ENCODE measurements around the gene TMEM89.

DNA sequence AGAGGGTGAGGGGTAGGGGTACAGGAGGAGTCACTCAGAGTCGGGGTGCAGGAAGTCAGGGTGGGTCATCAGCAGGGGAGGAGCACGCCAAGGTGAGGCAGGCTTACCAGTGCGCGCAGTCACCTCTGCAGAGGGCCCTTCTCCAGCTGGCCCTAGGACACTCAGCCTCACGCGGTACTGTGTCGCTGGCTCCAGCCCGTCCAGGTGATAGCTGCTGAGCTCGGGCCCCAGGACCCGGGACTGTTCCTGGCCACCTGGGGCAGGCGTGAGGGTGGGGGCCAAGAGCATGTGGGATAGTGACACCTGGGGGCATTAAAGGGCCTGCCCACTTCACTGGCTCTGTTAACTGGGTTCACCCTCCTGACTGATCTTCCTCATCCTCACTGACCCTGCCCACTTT, 33.9 kb downstream of the TMEM89 start:
- TF ChIP-seq, protein P1, sequence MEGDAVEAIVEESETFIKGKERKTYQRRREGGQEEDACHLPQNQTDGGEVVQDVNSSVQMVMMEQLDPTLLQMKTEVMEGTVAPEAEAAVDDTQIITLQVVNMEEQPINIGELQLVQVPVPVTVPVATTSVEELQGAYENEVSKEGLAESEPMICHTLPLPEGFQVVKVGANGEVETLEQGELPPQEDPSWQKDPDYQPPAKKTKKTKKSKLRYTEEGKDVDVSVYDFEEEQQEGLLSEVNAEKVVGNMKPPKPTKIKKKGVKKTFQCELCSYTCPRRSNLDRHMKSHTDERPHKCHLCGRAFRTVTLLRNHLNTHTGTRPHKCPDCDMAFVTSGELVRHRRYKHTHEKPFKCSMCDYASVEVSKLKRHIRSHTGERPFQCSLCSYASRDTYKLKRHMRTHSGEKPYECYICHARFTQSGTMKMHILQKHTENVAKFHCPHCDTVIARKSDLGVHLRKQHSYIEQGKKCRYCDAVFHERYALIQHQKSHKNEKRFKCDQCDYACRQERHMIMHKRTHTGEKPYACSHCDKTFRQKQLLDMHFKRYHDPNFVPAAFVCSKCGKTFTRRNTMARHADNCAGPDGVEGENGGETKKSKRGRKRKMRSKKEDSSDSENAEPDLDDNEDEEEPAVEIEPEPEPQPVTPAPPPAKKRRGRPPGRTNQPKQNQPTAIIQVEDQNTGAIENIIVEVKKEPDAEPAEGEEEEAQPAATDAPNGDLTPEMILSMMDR (optimal IDR thresholded peaks at IDR 0.05 in 1 of 3, IDR thresholded peaks at IDR 0.05 in 1 of 3, conservative IDR thresholded peaks at IDR 0.05 in 1 of 3; ENCODE audit: extremely low read depth in 1 of 3, insufficient read depth in 2 of 3, low read length in 3 of 3), result no peak
- no peak for TF ChIP-seq EZH2 (IDR thresholded peaks at IDR 0.05; ENCODE audit: low read length)
